CD4-positive, alpha-beta T cell treated with Interleukin-21 for 1 hour (primary cell): ENCODE data around the gene ARHGAP18.

Source experiments
- DNase-seq: peaks from one replicate; pipeline ENCODE4 v3.0.0-alpha.2; 2020

Gene ARHGAP18

GRCh38 chr6:129609635-129610034 is 100.3 kb downstream of the ARHGAP18 start:
- DNase-seq, result no peak

GRCh38 chr6:129608886-129609537 is 101.0 kb downstream of the ARHGAP18 start:
- no peak for DNase-seq

GRCh38 chr6:129607581-129608186 is 102.3 kb downstream of the ARHGAP18 start:
- no peak for DNase-seq

GRCh38 chr6:129606664-129607063 is 103.3 kb downstream of the ARHGAP18 start:
- no peak for DNase-seq

GRCh38 chr6:129605967-129606366 is 104.0 kb downstream of the ARHGAP18 start:
- DNase-seq, result no peak

- DNase-seq, result no peak
These were observed 104.9 kb downstream of the ARHGAP18 start for GRCh38 chr6:129605095-129605494.

- DNase-seq, result no peak
These were observed 105.7 kb downstream of the ARHGAP18 start for GRCh38 chr6:129604321-129604720.

- no peak for DNase-seq
These were observed 106.2 kb downstream of the ARHGAP18 start for GRCh38 chr6:129603741-129604140.

GRCh38 chr6:129601323-129601722 is 108.7 kb downstream of the ARHGAP18 start:
- DNase-seq, result no peak

- DNase-seq, result no peak
These were observed 110.5 kb downstream of the ARHGAP18 start for GRCh38 chr6:129599467-129599866.

- DNase-seq, result peak; percentile 83
These were observed 111.5 kb downstream of the ARHGAP18 start for GRCh38 chr6:129598244-129599187.

- DNase-seq, result no peak
These were observed 112.8 kb downstream of the ARHGAP18 start for GRCh38 chr6:129597023-129597713.

- DNase-seq, result no peak
These were observed 113.5 kb downstream of the ARHGAP18 start for GRCh38 chr6:129596522-129596921.

GRCh38 chr6:129593233-129593564 is 116.8 kb downstream of the ARHGAP18 start:
- DNase-seq, result no peak

GRCh38 chr6:129592516-129593232 is 117.3 kb downstream of the ARHGAP18 start:
- no peak for DNase-seq

- DNase-seq, result no peak
These were observed 119.5 kb downstream of the ARHGAP18 start for GRCh38 chr6:129590408-129591022.

- no peak for DNase-seq
These were observed 123.2 kb downstream of the ARHGAP18 start for GRCh38 chr6:129586815-129587214.

- DNase-seq, result no peak
These were observed 126.1 kb downstream of the ARHGAP18 start for GRCh38 chr6:129583866-129584265.

- DNase-seq, result no peak
These were observed 131.7 kb downstream of the ARHGAP18 start for GRCh38 chr6:129578315-129578714.

- no peak for DNase-seq
These were observed 132.3 kb downstream of the ARHGAP18 start for GRCh38 chr6:129577691-129578090.

- DNase-seq, result no peak
These were observed 133.5 kb downstream of the ARHGAP18 start for GRCh38 chr6:129576456-129576855.
